Testis (tissue), 2 donors: ENCODE data around the gene FAM228B.

ENCODE experiments used
- POLR2A ChIP-seq: fragments of 450-650 bp; IDR thresholded peaks from one replicate; pipeline ENCODE4 v1.6.1; 2017; ENCODE audit warnings: antibody characterized with exemption, mild to moderate bottlenecking, moderate library complexity
- TF ChIP-seq, protein P1 (sequence below), 3 experiments: fragments of 450-650 bp in 2 of 3; fragments of 200-600 bp in 1 of 3; sonication (generic) in 1 of 3; IDR thresholded peaks; one replicate each; pipeline ENCODE4 v1.5.1; 2016 to 2019; ENCODE audit warnings: antibody characterized with exemption in 3 of 3, mild to moderate bottlenecking in 2 of 3, moderate library complexity in 1 of 3

DNA sequence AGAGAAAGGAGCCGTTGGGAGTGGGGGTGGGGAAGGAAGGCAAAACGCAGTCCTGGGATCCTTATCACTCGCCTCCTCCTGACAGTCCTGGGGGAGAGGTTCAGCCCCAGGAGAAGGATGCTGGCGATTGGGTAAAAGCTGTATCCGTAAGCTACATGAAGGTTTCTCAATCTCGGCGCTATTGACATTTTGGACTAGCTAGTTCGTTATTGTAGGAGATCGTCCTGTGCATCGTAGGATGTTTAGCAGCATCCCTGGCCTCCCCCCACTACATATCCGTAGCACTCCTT lies 38.1 kb upstream of the FAM228B start:
- TF ChIP-seq, protein P1, sequence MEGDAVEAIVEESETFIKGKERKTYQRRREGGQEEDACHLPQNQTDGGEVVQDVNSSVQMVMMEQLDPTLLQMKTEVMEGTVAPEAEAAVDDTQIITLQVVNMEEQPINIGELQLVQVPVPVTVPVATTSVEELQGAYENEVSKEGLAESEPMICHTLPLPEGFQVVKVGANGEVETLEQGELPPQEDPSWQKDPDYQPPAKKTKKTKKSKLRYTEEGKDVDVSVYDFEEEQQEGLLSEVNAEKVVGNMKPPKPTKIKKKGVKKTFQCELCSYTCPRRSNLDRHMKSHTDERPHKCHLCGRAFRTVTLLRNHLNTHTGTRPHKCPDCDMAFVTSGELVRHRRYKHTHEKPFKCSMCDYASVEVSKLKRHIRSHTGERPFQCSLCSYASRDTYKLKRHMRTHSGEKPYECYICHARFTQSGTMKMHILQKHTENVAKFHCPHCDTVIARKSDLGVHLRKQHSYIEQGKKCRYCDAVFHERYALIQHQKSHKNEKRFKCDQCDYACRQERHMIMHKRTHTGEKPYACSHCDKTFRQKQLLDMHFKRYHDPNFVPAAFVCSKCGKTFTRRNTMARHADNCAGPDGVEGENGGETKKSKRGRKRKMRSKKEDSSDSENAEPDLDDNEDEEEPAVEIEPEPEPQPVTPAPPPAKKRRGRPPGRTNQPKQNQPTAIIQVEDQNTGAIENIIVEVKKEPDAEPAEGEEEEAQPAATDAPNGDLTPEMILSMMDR (IDR thresholded peaks at IDR 0.05) = no peak
- TF ChIP-seq POLR2A = no peak
